ENCODE data around the gene USE1. TPM values are rescaled to one million over a fixed set of nuclear protein-coding genes. Genes with fewer than 3 reads are reported as not detected.

The USE1 gene
- total and polyA plus RNA-seq, 2 experiments from 2014 or later, result 15.5 to 19.4 TPM

- TF ChIP-seq POLR2AphosphoS5 (IDR thresholded peaks at IDR 0.05; ENCODE audit: low read depth) (no peak), NANOG (IDR thresholded peaks at IDR 0.05; ENCODE audit: borderline replicate concordance) (no peak), EZH2 (IDR thresholded peaks at IDR 0.05; ENCODE audit: low read depth, unreplicated experiment) (no peak), ZNF114 (CRISPR knock-in tag; IDR thresholded peaks at IDR 0.05) (no peak), STAT1 (IDR thresholded peaks at IDR 0.05; ENCODE audit: unreplicated experiment) (no peak), REST (IDR thresholded peaks at IDR 0.05; ENCODE audit: unreplicated experiment) (no peak), ZNF331 (CRISPR knock-in tag; IDR thresholded peaks at IDR 0.05; ENCODE audit: low read depth) (no peak), EZH2phosphoT487 (IDR thresholded peaks at IDR 0.05; ENCODE audit: unreplicated experiment) (no peak), ZNF462 (CRISPR knock-in tag; IDR thresholded peaks at IDR 0.05) (no peak), JUNB (IDR thresholded peaks at IDR 0.05; ENCODE audit: unreplicated experiment) (no peak), CREB1 (CRISPR knock-in tag; IDR thresholded peaks at IDR 0.05; ENCODE audit: low read depth) (no peak)
- TF ChIP-seq, protein P1, sequence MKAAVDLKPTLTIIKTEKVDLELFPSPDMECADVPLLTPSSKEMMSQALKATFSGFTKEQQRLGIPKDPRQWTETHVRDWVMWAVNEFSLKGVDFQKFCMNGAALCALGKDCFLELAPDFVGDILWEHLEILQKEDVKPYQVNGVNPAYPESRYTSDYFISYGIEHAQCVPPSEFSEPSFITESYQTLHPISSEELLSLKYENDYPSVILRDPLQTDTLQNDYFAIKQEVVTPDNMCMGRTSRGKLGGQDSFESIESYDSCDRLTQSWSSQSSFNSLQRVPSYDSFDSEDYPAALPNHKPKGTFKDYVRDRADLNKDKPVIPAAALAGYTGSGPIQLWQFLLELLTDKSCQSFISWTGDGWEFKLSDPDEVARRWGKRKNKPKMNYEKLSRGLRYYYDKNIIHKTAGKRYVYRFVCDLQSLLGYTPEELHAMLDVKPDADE (IDR thresholded peaks at IDR 0.05), result no peak
- TF ChIP-seq, protein P2, sequence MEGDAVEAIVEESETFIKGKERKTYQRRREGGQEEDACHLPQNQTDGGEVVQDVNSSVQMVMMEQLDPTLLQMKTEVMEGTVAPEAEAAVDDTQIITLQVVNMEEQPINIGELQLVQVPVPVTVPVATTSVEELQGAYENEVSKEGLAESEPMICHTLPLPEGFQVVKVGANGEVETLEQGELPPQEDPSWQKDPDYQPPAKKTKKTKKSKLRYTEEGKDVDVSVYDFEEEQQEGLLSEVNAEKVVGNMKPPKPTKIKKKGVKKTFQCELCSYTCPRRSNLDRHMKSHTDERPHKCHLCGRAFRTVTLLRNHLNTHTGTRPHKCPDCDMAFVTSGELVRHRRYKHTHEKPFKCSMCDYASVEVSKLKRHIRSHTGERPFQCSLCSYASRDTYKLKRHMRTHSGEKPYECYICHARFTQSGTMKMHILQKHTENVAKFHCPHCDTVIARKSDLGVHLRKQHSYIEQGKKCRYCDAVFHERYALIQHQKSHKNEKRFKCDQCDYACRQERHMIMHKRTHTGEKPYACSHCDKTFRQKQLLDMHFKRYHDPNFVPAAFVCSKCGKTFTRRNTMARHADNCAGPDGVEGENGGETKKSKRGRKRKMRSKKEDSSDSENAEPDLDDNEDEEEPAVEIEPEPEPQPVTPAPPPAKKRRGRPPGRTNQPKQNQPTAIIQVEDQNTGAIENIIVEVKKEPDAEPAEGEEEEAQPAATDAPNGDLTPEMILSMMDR (conservative IDR thresholded peaks at IDR 0.05; ENCODE audit: low read depth in 2 of 2), result no peak
- Histone ChIP-seq H3K4me3 (no peak overlapping the region), H3K36me3 (ENCODE audit: insufficient read depth) (peaks cover 63% of the 10 kb centered on the region), H3K27me3 (ENCODE audit: insufficient read depth) (no peaks in the 10 kb centered on the region), H3K4me1 (ENCODE audit: insufficient read depth) (no peaks in the 10 kb centered on the region), H3F3A (replicated peaks; ENCODE audit: low read depth) (no peaks in the 10 kb centered on the region), H3K4me2 (no peak overlapping the region), H3K9me2 (ENCODE audit: insufficient read depth) (0 out of 2 replicates have a peak, but pooled peaks cover 2% of the 10 kb centered on the region), H2AFZ (no peak overlapping the region), H3K27ac (ENCODE audit: low read depth) (no peak overlapping the region), H4K20me1 (replicated peaks; ENCODE audit: insufficient read depth) (peaks cover 7% of the 10 kb centered on the region), H3K79me2 (replicated peaks; ENCODE audit: insufficient read depth) (no peaks in the 10 kb centered on the region)
- DNase-seq (ENCODE audit: low spot score) (no peak), ATAC-seq (no peak)
- peaks cover 80% of the 10 kb centered on the region for H3K36me3 Mint-ChIP-seq (ENCODE audit: low read depth)
- H3K4me1 Mint-ChIP-seq, result peaks cover 5% of the 10 kb centered on the region
- H3K4me3 Mint-ChIP-seq, result no peak overlapping the region
- peaks cover 16% of the 10 kb centered on the region; the same call in 2 of the 3 replicates for H3K9me3 Mint-ChIP-seq
- no peak overlapping the region for H3K27ac Mint-ChIP-seq
- peaks cover 2% of the 10 kb centered on the region for H3K27me3 Mint-ChIP-seq (ENCODE audit: insufficient read depth, low read depth, poor library complexity)
Measured at GRCh38 chr19:17165715-17166114, 49.4 kb upstream of the USE1 start.

All from GM23338 (cell line).